Measurements from ENCODE around the gene WDR5. TPM values are rescaled to one million over a fixed set of nuclear protein-coding genes. Genes with fewer than 3 reads are reported as not detected.
"Not testable (repeated sequence)": the region's sequence is repeated elsewhere in the genome, so short reads cannot be mapped to it uniquely, and the experiment has no call there.

Gene WDR5
- total RNA-seq, 1 donor from 2014 or later, result 22.2 TPM

- Mint-ChIP-seq H3K36me3 (ENCODE audit: low read depth) (peaks cover 3% of the 10 kb centered on the region), H3K27me3 (ENCODE audit: low read depth) (peaks cover 16% of the 10 kb centered on the region), H3K9me3 (ENCODE audit: low read depth) (peaks cover 5% of the 10 kb centered on the region), H3K4me1 (ENCODE audit: low read depth) (no peaks in the 10 kb centered on the region), H3K4me3 (ENCODE audit: unreplicated experiment) (no peak overlapping the region), H3K27ac (ENCODE audit: unreplicated experiment) (no peak overlapping the region)
- no peak for DNase-seq (ENCODE audit: low spot score)
- TF ChIP-seq CTCF (IDR thresholded peaks at IDR 0.05), result no peak
Measured at GRCh38 chr9:134100040-134100439, 35.8 kb upstream of the WDR5 start.

GRCh38 chr9:134101133-134101532, 34.7 kb upstream of the WDR5 start:
- not testable (repeated sequence) for H3K4me1 Mint-ChIP-seq (ENCODE audit: low read depth); H3K9me3 Mint-ChIP-seq (ENCODE audit: low read depth); H3K4me3 Mint-ChIP-seq (ENCODE audit: unreplicated experiment); H3K27ac Mint-ChIP-seq (ENCODE audit: unreplicated experiment); DNase-seq (ENCODE audit: low spot score); H3K36me3 Mint-ChIP-seq (ENCODE audit: low read depth)
- peaks cover 16% of the 10 kb centered on the region for H3K27me3 Mint-ChIP-seq (ENCODE audit: low read depth)

GRCh38 chr9:134101623-134102149, 34.2 kb upstream of the WDR5 start:
- Mint-ChIP-seq H3K27me3 (ENCODE audit: low read depth) (peaks cover 16% of the 10 kb centered on the region), H3K27ac (ENCODE audit: unreplicated experiment) (no peak overlapping the region), H3K9me3 (ENCODE audit: low read depth) (peaks cover 5% of the 10 kb centered on the region), H3K4me1 (ENCODE audit: low read depth) (no peaks in the 10 kb centered on the region), H3K36me3 (ENCODE audit: low read depth) (peaks cover 3% of the 10 kb centered on the region), H3K4me3 (ENCODE audit: unreplicated experiment) (no peak overlapping the region)
- DNase-seq (ENCODE audit: low spot score), result no peak
- TF ChIP-seq CTCF (IDR thresholded peaks at IDR 0.05), result no peak

- Mint-ChIP-seq H3K4me3 (ENCODE audit: unreplicated experiment) (no peak overlapping the region), H3K9me3 (ENCODE audit: low read depth) (peaks cover 5% of the 10 kb centered on the region), H3K36me3 (ENCODE audit: low read depth) (peaks cover 3% of the 10 kb centered on the region), H3K4me1 (ENCODE audit: low read depth) (no peaks in the 10 kb centered on the region), H3K27ac (ENCODE audit: unreplicated experiment) (no peak overlapping the region), H3K27me3 (ENCODE audit: low read depth) (peaks cover 18% of the 10 kb centered on the region)
- no peak for TF ChIP-seq CTCF (IDR thresholded peaks at IDR 0.05)
- DNase-seq (ENCODE audit: low spot score), result no peak
Measured at GRCh38 chr9:134103391-134103998, 32.4 kb upstream of the WDR5 start.

GRCh38 chr9:134111064-134111463, 24.8 kb upstream of the WDR5 start:
- H3K4me3 Mint-ChIP-seq (ENCODE audit: unreplicated experiment), result no peak overlapping the region
- TF ChIP-seq CTCF (IDR thresholded peaks at IDR 0.05), result no peak
- H3K27ac Mint-ChIP-seq (ENCODE audit: unreplicated experiment), result no peak overlapping the region
- H3K27me3 Mint-ChIP-seq (ENCODE audit: low read depth), result peaks cover 5% of the 10 kb centered on the region
- H3K36me3 Mint-ChIP-seq (ENCODE audit: low read depth), result no peaks in the 10 kb centered on the region
- no peaks in the 10 kb centered on the region for H3K9me3 Mint-ChIP-seq (ENCODE audit: low read depth)
- no peak for DNase-seq (ENCODE audit: low spot score)
- H3K4me1 Mint-ChIP-seq (ENCODE audit: low read depth), result no peaks in the 10 kb centered on the region

GRCh38 chr9:134112561-134112960, 23.3 kb upstream of the WDR5 start:
- Mint-ChIP-seq H3K4me1 (ENCODE audit: low read depth) (no peaks in the 10 kb centered on the region), H3K9me3 (ENCODE audit: low read depth) (no peaks in the 10 kb centered on the region), H3K27me3 (ENCODE audit: low read depth) (no peaks in the 10 kb centered on the region), H3K27ac (ENCODE audit: unreplicated experiment) (no peak overlapping the region), H3K36me3 (ENCODE audit: low read depth) (no peaks in the 10 kb centered on the region), H3K4me3 (ENCODE audit: unreplicated experiment) (no peak overlapping the region)
- no peak for TF ChIP-seq CTCF (IDR thresholded peaks at IDR 0.05)
- DNase-seq (ENCODE audit: low spot score), result no peak

- H3K9me3 Mint-ChIP-seq (ENCODE audit: low read depth); H3K27me3 Mint-ChIP-seq (ENCODE audit: low read depth); H3K36me3 Mint-ChIP-seq (ENCODE audit: low read depth); H3K4me1 Mint-ChIP-seq (ENCODE audit: low read depth); H3K27ac Mint-ChIP-seq (ENCODE audit: unreplicated experiment); H3K4me3 Mint-ChIP-seq (ENCODE audit: unreplicated experiment); DNase-seq (ENCODE audit: low spot score): not testable (repeated sequence)
Measured at GRCh38 chr9:134118972-134119371, 16.9 kb upstream of the WDR5 start.

All from chondrocyte (in vitro differentiated cells).